Upper lobe of left lung (tissue), 6 donors: Measurements from ENCODE around the gene ARHGEF6. TPM values are rescaled to one million over a fixed set of nuclear protein-coding genes. Genes with fewer than 3 reads are reported as not detected.
A peak's percentile ranks its signal among the peaks of the same experiment; 100 is the strongest.

ENCODE experiments used
- ATAC-seq, 2 donors: fragments of 200-7000 bp; cut with Tn5 transposase; one replicate each; pipeline ENCODE4 v1.9.1; 2022; ENCODE audit warnings: mild to moderate bottlenecking in 2 of 2, moderate library complexity in 2 of 2; ENCODE audit not compliant: low FRiP score in 2 of 2
- DNase-seq, 2 donors: peaks; one replicate each; pipeline ENCODE4 v3.0.0-alpha.2; 2019 to 2020
- H3K27ac ChIP-seq, 4 donors: fragments of 200-600 bp; sonication (generic); one replicate each; pipeline ENCODE4 v1.5.1; 2016 to 2019
- H3K27me3 ChIP-seq, 4 donors: fragments of 200-600 bp; sonication (generic); one replicate each; pipeline ENCODE4 v1.5.1; 2017 to 2019
- H3K36me3 ChIP-seq, 4 donors: fragments of 200-600 bp; sonication (generic); one replicate each; pipeline ENCODE4 v1.5.1; 2016 to 2019
- H3K4me1 ChIP-seq, 4 donors: fragments of 200-600 bp; sonication (generic); one replicate each; pipeline ENCODE4 v1.5.1; 2018 to 2019
- H3K4me3 ChIP-seq, 4 donors: fragments of 200-600 bp; sonication (generic); one replicate each; pipeline ENCODE4 v1.5.1; 2017 to 2019; ENCODE audit warnings: mild to moderate bottlenecking in 2 of 4, moderate library complexity in 1 of 4
- H3K9me3 ChIP-seq, 4 donors: fragments of 200-600 bp; sonication (generic); one replicate each; pipeline ENCODE4 v1.5.1; 2018 to 2019
- EP300 ChIP-seq, 4 donors: sonication (generic); formaldehyde crosslinking; IDR thresholded peaks; one replicate each; pipeline ENCODE4 v1.5.1; 2017; ENCODE audit warnings: antibody characterized with exemption in 4 of 4, control low read depth in 2 of 4
- POLR2A ChIP-seq, 4 donors: fragments of 450-650 bp; IDR thresholded peaks; one replicate each; pipeline ENCODE4 v1.5.1; 2016 to 2017; ENCODE audit warnings: antibody characterized with exemption in 4 of 4, mild to moderate bottlenecking in 2 of 4
- POLR2AphosphoS5 ChIP-seq, 2 donors: sonication (generic); formaldehyde crosslinking; IDR thresholded peaks; one replicate each; pipeline ENCODE4 v1.5.1; 2017; ENCODE audit warnings: antibody characterized with exemption in 2 of 2
- WGBS, 2 donors: methylation state at CpG; one replicate each; pipeline ENCODE4 v1.1.5; 2017 to 2018; 5-methylcytosine and 5-hydroxymethylcytosine counted together
- total RNA-seq, 6 donors: library from RNA; depleted of rRNA in 4 of 6; stranded (reverse); fragments of >200 nt in 4 of 6; gene quantifications; one replicate each; pipeline versions ENCODE4 v1.1.0 to v1.2.1, GENCODE V29; 2016 to 2021
- TF ChIP-seq, protein P1 (sequence below), 6 experiments: fragments of 450-650 bp in 4 of 6; fragments of 200-600 bp in 2 of 6; sonication (generic) in 2 of 6; IDR thresholded peaks; one replicate each; pipeline ENCODE4 v1.5.1; 2016 to 2019; ENCODE audit warnings: antibody characterized with exemption in 6 of 6
- donor health status: DM: no; HTN: no; CAD: no; lungs with moderate emphysema.
- donor health status: DM: no; HTN: yes; CAD: no; lungs with severe emphysema.

The ARHGEF6 gene
- total RNA-seq, 6 donors from 2014 or later = 21.7 to 30.9 (median 27.0) TPM

GRCh38 chrX:136666088-136666487 is 114.6 kb downstream of the ARHGEF6 start:
- no peak for DNase-seq
- H3K4me3 ChIP-seq = no peak overlapping the region
- TF ChIP-seq EP300 (IDR thresholded peaks at IDR 0.05) (no peak), POLR2AphosphoS5 (IDR thresholded peaks at IDR 0.05) (no peak)
- H3K9me3 ChIP-seq = peaks cover 0 to 7% (median 0%) of the 10 kb centered on the region in 4 donors
- no peak overlapping the region for H3K27ac ChIP-seq
- ATAC-seq = no peak
- WGBS, 2 donors = 44 to 50% methylated on average over 1 of the region's 1 CpG
- no peaks in the 10 kb centered on the region for H3K4me1 ChIP-seq
- H3K36me3 ChIP-seq = peaks cover 0 to 49% (median 4%) of the 10 kb centered on the region in 4 donors
- H3K27me3 ChIP-seq = no peaks in the 10 kb centered on the region

GRCh38 chrX:136665258-136665900 is 115.4 kb downstream of the ARHGEF6 start:
- peaks cover 0 to 7% (median 0%) of the 10 kb centered on the region in 4 donors for H3K9me3 ChIP-seq
- whole genome bisulfite sequencing, 2 donors = 64 to 76% methylated on average over 4 to 6 of the region's 6 CpGs
- DNase-seq = no peak
- ATAC-seq = no peak
- no peak for TF ChIP-seq EP300 (IDR thresholded peaks at IDR 0.05)
- TF ChIP-seq POLR2A (IDR thresholded peaks at IDR 0.05) = no peak
- TF ChIP-seq, protein P1, sequence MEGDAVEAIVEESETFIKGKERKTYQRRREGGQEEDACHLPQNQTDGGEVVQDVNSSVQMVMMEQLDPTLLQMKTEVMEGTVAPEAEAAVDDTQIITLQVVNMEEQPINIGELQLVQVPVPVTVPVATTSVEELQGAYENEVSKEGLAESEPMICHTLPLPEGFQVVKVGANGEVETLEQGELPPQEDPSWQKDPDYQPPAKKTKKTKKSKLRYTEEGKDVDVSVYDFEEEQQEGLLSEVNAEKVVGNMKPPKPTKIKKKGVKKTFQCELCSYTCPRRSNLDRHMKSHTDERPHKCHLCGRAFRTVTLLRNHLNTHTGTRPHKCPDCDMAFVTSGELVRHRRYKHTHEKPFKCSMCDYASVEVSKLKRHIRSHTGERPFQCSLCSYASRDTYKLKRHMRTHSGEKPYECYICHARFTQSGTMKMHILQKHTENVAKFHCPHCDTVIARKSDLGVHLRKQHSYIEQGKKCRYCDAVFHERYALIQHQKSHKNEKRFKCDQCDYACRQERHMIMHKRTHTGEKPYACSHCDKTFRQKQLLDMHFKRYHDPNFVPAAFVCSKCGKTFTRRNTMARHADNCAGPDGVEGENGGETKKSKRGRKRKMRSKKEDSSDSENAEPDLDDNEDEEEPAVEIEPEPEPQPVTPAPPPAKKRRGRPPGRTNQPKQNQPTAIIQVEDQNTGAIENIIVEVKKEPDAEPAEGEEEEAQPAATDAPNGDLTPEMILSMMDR (IDR thresholded peaks at IDR 0.05) = no peak
- no peak for TF ChIP-seq POLR2AphosphoS5 (IDR thresholded peaks at IDR 0.05)
- H3K4me1 ChIP-seq = no peaks in the 10 kb centered on the region
- H3K27ac ChIP-seq = peak overlapping the region in 1 of 4 donors; percentile 27
- H3K36me3 ChIP-seq = peaks cover 0 to 49% (median 4%) of the 10 kb centered on the region in 4 donors
- H3K4me3 ChIP-seq = no peak overlapping the region
- no peaks in the 10 kb centered on the region for H3K27me3 ChIP-seq

GRCh38 chrX:136662976-136663375 is 117.8 kb downstream of the ARHGEF6 start:
- no peak overlapping the region for H3K4me3 ChIP-seq
- TF ChIP-seq EP300 (IDR thresholded peaks at IDR 0.05) = no peak
- TF ChIP-seq, protein P1 (IDR thresholded peaks at IDR 0.05) = no peak
- no peak for TF ChIP-seq POLR2A (IDR thresholded peaks at IDR 0.05)
- TF ChIP-seq POLR2AphosphoS5 (IDR thresholded peaks at IDR 0.05) = no peak
- H3K27ac ChIP-seq = no peak overlapping the region
- ATAC-seq (no peak), DNase-seq (no peak)
- no peaks in the 10 kb centered on the region for H3K4me1 ChIP-seq
- no peaks in the 10 kb centered on the region for H3K27me3 ChIP-seq
- H3K9me3 ChIP-seq = peaks cover 0 to 7% (median 0%) of the 10 kb centered on the region in 4 donors
- H3K36me3 ChIP-seq = peaks cover 0 to 28% (median 4%) of the 10 kb centered on the region in 4 donors
- 92 to 93% methylated on average over 1 of the region's 1 CpG for WGBS, 2 donors

DNA sequence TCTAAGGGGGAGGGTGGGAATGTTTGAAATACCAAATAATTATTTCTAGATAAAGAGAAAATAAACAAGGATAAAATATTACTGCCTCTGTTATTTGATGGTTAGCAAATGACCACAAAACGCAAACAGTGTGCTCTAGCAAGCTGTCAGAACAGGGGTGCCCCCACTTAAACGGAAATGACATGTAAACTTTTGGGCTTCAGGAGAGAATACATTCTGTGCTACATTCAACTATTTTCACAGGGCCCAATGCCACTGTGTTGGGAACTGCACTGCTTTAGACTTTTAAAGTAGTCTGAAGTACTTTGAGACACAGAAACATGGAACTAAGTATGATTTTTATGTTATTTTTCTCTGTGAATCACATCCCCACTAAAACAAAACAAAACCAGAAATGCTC is 118.6 kb downstream of the ARHGEF6 start:
- H3K4me1 ChIP-seq = no peaks in the 10 kb centered on the region
- H3K9me3 ChIP-seq = peaks cover 0 to 7% (median 0%) of the 10 kb centered on the region in 4 donors
- ATAC-seq (no peak), DNase-seq (no peak)
- H3K4me3 ChIP-seq = no peak overlapping the region
- H3K36me3 ChIP-seq = peaks cover 0 to 19% (median 4%) of the 10 kb centered on the region in 4 donors
- TF ChIP-seq POLR2AphosphoS5 (IDR thresholded peaks at IDR 0.05) (no peak), POLR2A (IDR thresholded peaks at IDR 0.05) (no peak), EP300 (IDR thresholded peaks at IDR 0.05) (no peak)
- TF ChIP-seq, protein P1 (IDR thresholded peaks at IDR 0.05) = no peak
- H3K27me3 ChIP-seq = no peaks in the 10 kb centered on the region
- WGBS, 2 donors = 30 to 54% methylated on average over 2 of the region's 2 CpGs
- no peak overlapping the region for H3K27ac ChIP-seq

GRCh38 chrX:136660896-136661295 is 119.8 kb downstream of the ARHGEF6 start:
- peaks cover 0 to 13% (median 0%) of the 10 kb centered on the region in 4 donors for H3K36me3 ChIP-seq
- H3K4me1 ChIP-seq = no peaks in the 10 kb centered on the region
- H3K4me3 ChIP-seq = no peak overlapping the region
- no peak overlapping the region for H3K27ac ChIP-seq
- ATAC-seq = no peak
- TF ChIP-seq, protein P1 (IDR thresholded peaks at IDR 0.05) = no peak
- TF ChIP-seq POLR2A (IDR thresholded peaks at IDR 0.05) (no peak), POLR2AphosphoS5 (IDR thresholded peaks at IDR 0.05) (no peak), EP300 (IDR thresholded peaks at IDR 0.05) (no peak)
- WGBS, 2 donors = 67 to 100% methylated on average over 1 of the region's 1 CpG
- peaks cover 0 to 7% (median 0%) of the 10 kb centered on the region in 4 donors for H3K9me3 ChIP-seq
- DNase-seq = no peak
- no peaks in the 10 kb centered on the region for H3K27me3 ChIP-seq
